Adrenal gland (tissue), 12 donors: Measurements from ENCODE around the gene RAN. TPM values are rescaled to one million over a fixed set of nuclear protein-coding genes. Genes with fewer than 3 reads are reported as not detected.

Experiments
- DNase-seq, 7 donors: peaks; one replicate each; pipeline ENCODE4 v3.0.0-alpha.2; 2019 to 2020
- H3K27ac ChIP-seq, 5 donors: fragments of 200-600 bp; sonication (generic) in 4 of 5; 1 replicate in 3 of 5; 2 replicates in 2 of 5; pipeline versions ENCODE4 v1.5.1 to v1.8.0; 2016 to 2020; ENCODE audit warnings: mild to moderate bottlenecking in 1 of 5
- H3K27me3 ChIP-seq: fragments of 200-600 bp; 2 replicates; pipeline ENCODE4 v1.8.0; 2021
- H3K36me3 ChIP-seq, 2 donors: fragments of 200-600 bp; replicated peaks in 1 of 2; 1 replicate in 1 of 2; 2 replicates in 1 of 2; pipeline versions ENCODE4 v1.5.1 to v1.8.0; 2018 to 2022
- H3K4me1 ChIP-seq, 2 donors: fragments of 200-600 bp; replicated peaks in 1 of 2; 1 replicate in 1 of 2; 2 replicates in 1 of 2; pipeline versions ENCODE4 v1.5.1 to v1.8.0; 2018 to 2021
- H3K4me3 ChIP-seq, 4 donors: fragments of 200-600 bp; sonication (generic) in 3 of 4; one replicate each; pipeline ENCODE4 v1.5.1; 2016 to 2018
- H3K9me3 ChIP-seq, 3 donors: fragments of 200-600 bp; sonication (generic) in 1 of 3; replicated peaks in 1 of 3; 1 replicate in 2 of 3; 2 replicates in 1 of 3; pipeline versions ENCODE4 v1.5.1 to v1.8.0; 2016 to 2021
- CTCF ChIP-seq, 6 experiments: fragments of 450-650 bp in 4 of 6; fragments of 200-600 bp in 2 of 6; sonication (generic) in 1 of 6; IDR thresholded peaks; 1 replicate in 5 of 6; 2 replicates in 1 of 6; pipeline versions ENCODE4 v1.5.1 to v1.8.0; 2016 to 2021; ENCODE audit warnings: antibody characterized with exemption in 6 of 6, mild to moderate bottlenecking in 2 of 6, moderate library complexity in 1 of 6
- POLR2A ChIP-seq, 2 donors: fragments of 450-650 bp; IDR thresholded peaks; one replicate each; pipeline ENCODE4 v1.6.1; 2017; ENCODE audit warnings: antibody characterized with exemption in 2 of 2, mild to moderate bottlenecking in 2 of 2, moderate library complexity in 1 of 2
- WGBS, 4 donors: extraction: QIAGEN DNeasy Blood & Tissue Kit in 2 of 4; methylation state at CpG; one replicate each; pipeline versions ENCODE4 v1.1.5 to v1.1.7; 2013 to 2017; 5-methylcytosine and 5-hydroxymethylcytosine counted together
- intact Hi-C, 2 donors: fragments of 100-400 bp; cut with DNase I; formaldehyde crosslinking; loops; one replicate each; pipeline versions ENCODE4 v1.14.1 to v1.15.0; 2022 to 2023
- polyA plus RNA-seq, 3 donors: library from polyadenylated mRNA; stranded (reverse); fragments of 200-250 nt in 2 of 3; fragments of 350-450 nt in 1 of 3; fragmentation: Illumina TruSeq in 1 of 3; extraction: RNeasy Lipid Tissue Mini Kit (QIAGEN cat#74804) in 1 of 3; gene quantifications; one replicate each; pipeline ENCODE4 v1.2.3, GENCODE V29; 2013 to 2014
- total RNA-seq, 9 donors: library from RNA; depleted of rRNA in 4 of 9; stranded (reverse); fragments of >200 nt in 4 of 9; fragments of 120-200 nt in 1 of 9; fragmentation: NEBNext Ultra II Directional in 1 of 9; extraction: Animal tissue kit (Norgen Biotek cat#: 25700) in 1 of 9; gene quantifications; one replicate each; pipeline versions ENCODE4 v1.1.0 to v1.2.4, GENCODE V29; 2013 to 2023
- donor health status: healthy with polysubstance abuse.
- donor health status: Bipolar disorder and iron deficiency.
- donor health status: DM: yes; HTN: yes; CAD: no.
- donor health status: DM: no; HTN: no; CAD: no.
- donor health status: DM: no; HTN: no; CAD: no.
- donor health status: DM: yes; HTN: yes; CAD: no.

RAN gene
- total and polyA plus RNA-seq, 12 donors = 82.4 to 1,192 (median 260) TPM

- intact Hi-C loops = no loop called here
- H3K36me3 ChIP-seq = peaks cover 0 to 42% of the 10 kb centered on the region in 2 donors
- TF ChIP-seq POLR2A (IDR thresholded peaks at IDR 0.05) = no peak
- TF ChIP-seq CTCF (IDR thresholded peaks at IDR 0.05) = no peak
- no peak overlapping the region for H3K27ac ChIP-seq
- peaks cover 9 to 19% of the 10 kb centered on the region in 2 donors for H3K4me1 ChIP-seq
- no peak for DNase-seq
- H3K4me3 ChIP-seq = no peak overlapping the region
- no peaks in the 10 kb centered on the region for H3K9me3 ChIP-seq
- H3K27me3 ChIP-seq = no peaks in the 10 kb centered on the region
These were observed 4.4 kb downstream of the RAN start for GRCh38 chr12:130876297-130876696.

GRCh38 chr12:130876758-130877157, 4.9 kb downstream of the RAN start:
- intact Hi-C loops = no loop called here
- no peak overlapping the region for H3K27ac ChIP-seq
- WGBS, 4 donors = 67 to 81% (median 72%) methylated on average over 3 of the region's 3 CpGs
- no peaks in the 10 kb centered on the region for H3K27me3 ChIP-seq
- peaks cover 8 to 19% of the 10 kb centered on the region in 2 donors for H3K4me1 ChIP-seq
- peaks cover 0 to 42% of the 10 kb centered on the region in 2 donors for H3K36me3 ChIP-seq
- no peaks in the 10 kb centered on the region for H3K9me3 ChIP-seq
- DNase-seq = no peak
- TF ChIP-seq POLR2A (IDR thresholded peaks at IDR 0.05) (no peak), CTCF (IDR thresholded peaks at IDR 0.05) (no peak)
- no peak overlapping the region for H3K4me3 ChIP-seq

GRCh38 chr12:130877333-130877732, 5.5 kb downstream of the RAN start:
- 88 to 94% (median 92%) methylated on average over 3 of the region's 3 CpGs for WGBS, 4 donors

More at GRCh38 chr12:130877333-130877732, 5.5 kb downstream of the RAN start:
- intact Hi-C loops = no loop called here
- Histone ChIP-seq H3K9me3 (no peaks in the 10 kb centered on the region), H3K27me3 (no peaks in the 10 kb centered on the region), H3K4me3 (no peak overlapping the region), H3K4me1 (peaks cover 8 to 19% of the 10 kb centered on the region in 2 donors), H3K27ac (no peak overlapping the region), H3K36me3 (peaks cover 0 to 42% of the 10 kb centered on the region in 2 donors)
- TF ChIP-seq POLR2A (IDR thresholded peaks at IDR 0.05) (no peak), CTCF (IDR thresholded peaks at IDR 0.05) (no peak)
- DNase-seq = no peak
